ENCODE data around the gene SMAD7. TPM values are rescaled to one million over a fixed set of nuclear protein-coding genes. Genes with fewer than 3 reads are reported as not detected.

Gene SMAD7
- total RNA-seq, 1 experiment from 2014 or later = 12.0 TPM

DNA sequence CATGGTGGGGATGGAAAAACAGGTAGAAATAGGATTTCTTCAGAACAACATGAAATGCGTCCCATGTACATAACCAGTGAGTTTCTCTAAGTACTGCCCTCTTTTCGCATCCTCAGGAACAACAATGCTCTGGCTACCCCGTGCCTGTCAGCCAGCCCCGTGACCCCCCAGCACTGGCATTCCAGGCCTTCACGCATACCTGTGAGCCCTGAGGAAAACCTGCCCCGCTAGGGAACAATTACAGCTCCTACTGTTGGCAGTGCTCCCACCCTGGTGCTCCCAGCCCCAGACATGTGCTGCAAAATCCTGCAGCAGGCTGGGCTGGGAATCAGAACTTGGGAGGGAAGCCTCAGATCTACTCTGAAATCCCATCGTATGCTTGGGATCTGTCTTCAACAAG lies 9.1 kb downstream of the SMAD7 start:
- peaks cover 78% of the 10 kb centered on the region for H3K4me1 ChIP-seq (ENCODE audit: insufficient read depth, low read length, poor library complexity, severe bottlenecking)
- TF ChIP-seq EZH2 (IDR thresholded peaks at IDR 0.05; ENCODE audit: borderline replicate concordance, low read depth, low read length, poor library complexity, severe bottlenecking) = no peak
- CTCF ChIA-PET = no interaction called here
- no TSS peak for BruUV-seq (replicated peaks)
- peak overlapping the region; percentile 79 for H3K27ac ChIP-seq (ENCODE audit: low read depth, low read length, poor library complexity, severe bottlenecking)
- H3K27me3 ChIP-seq (replicated peaks; ENCODE audit: insufficient read depth, low read depth, low read length, poor library complexity) = no peaks in the 10 kb centered on the region
- no peaks in the 10 kb centered on the region for H3K9me3 ChIP-seq (ENCODE audit: low read depth, low read length, poor library complexity, severe bottlenecking)
- H3K36me3 ChIP-seq (ENCODE audit: insufficient read depth, low read length, poor library complexity, severe bottlenecking) = no peaks in the 10 kb centered on the region
- intact Hi-C loops (cut with micrococcal nuclease; ENCODE audit: unreplicated experiment) = no loop called here
- POLR2A ChIA-PET (ENCODE audit: low non-redundant PET) = no interaction called here
- no peak for DNase-seq (ENCODE audit: low spot score)
- H3K4me3 ChIP-seq (ENCODE audit: low read depth, low read length, poor library complexity, severe bottlenecking) = no peak overlapping the region

DNA sequence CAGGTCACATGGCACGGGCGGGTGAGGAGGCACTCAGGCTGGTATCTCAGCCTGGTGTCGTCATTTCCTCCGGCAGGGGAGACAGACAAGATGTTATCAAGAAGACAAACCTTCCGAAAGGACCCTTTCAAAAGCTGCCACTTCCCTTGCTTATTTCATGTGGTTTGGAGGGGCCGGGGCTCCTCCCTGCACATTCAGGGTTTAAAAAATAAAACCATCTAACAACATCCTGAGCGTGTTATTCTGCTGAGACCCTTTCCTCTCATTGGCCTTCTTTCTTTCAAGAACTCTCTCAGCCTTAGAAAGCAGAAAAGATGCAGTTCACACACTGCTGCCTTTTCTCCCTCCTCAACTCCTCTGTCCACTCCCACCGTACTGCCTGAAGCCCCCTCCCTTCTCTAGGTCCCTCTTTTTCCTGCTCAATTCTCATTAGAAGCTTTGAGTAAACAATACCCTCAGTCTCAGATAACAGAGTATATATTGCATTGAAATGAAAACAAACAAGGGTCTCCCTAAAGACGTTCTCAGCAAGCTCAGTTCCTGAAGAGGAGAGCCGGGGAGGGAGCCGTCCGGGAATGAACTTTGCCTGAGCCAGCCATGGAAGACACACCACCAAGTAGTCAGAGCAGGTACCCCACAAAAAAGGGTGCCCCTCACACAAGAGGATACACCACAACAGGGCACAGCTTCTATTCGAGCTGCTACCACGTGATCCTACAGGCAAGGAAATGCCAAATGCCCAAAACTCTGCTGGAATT lies 9.7 kb downstream of the SMAD7 start:
- Histone ChIP-seq H3K27me3 (replicated peaks; ENCODE audit: insufficient read depth, low read depth, low read length, poor library complexity) (no peaks in the 10 kb centered on the region), H3K27ac (ENCODE audit: low read depth, low read length, poor library complexity, severe bottlenecking) (peak overlapping the region; percentile 79), H3K9me3 (ENCODE audit: low read depth, low read length, poor library complexity, severe bottlenecking) (no peaks in the 10 kb centered on the region), H3K4me1 (ENCODE audit: insufficient read depth, low read length, poor library complexity, severe bottlenecking) (peaks cover 78% of the 10 kb centered on the region), H3K36me3 (ENCODE audit: insufficient read depth, low read length, poor library complexity, severe bottlenecking) (no peaks in the 10 kb centered on the region), H3K4me3 (ENCODE audit: low read depth, low read length, poor library complexity, severe bottlenecking) (no peak overlapping the region)
- ChIA-PET POLR2A (ENCODE audit: low non-redundant PET) (no interaction called here), CTCF (no interaction called here)
- intact Hi-C loops (cut with micrococcal nuclease; ENCODE audit: unreplicated experiment) = no loop called here
- peak; percentile 68 for DNase-seq (ENCODE audit: low spot score)
- BruUV-seq (replicated peaks) = no TSS peak
- TF ChIP-seq, protein P1, sequence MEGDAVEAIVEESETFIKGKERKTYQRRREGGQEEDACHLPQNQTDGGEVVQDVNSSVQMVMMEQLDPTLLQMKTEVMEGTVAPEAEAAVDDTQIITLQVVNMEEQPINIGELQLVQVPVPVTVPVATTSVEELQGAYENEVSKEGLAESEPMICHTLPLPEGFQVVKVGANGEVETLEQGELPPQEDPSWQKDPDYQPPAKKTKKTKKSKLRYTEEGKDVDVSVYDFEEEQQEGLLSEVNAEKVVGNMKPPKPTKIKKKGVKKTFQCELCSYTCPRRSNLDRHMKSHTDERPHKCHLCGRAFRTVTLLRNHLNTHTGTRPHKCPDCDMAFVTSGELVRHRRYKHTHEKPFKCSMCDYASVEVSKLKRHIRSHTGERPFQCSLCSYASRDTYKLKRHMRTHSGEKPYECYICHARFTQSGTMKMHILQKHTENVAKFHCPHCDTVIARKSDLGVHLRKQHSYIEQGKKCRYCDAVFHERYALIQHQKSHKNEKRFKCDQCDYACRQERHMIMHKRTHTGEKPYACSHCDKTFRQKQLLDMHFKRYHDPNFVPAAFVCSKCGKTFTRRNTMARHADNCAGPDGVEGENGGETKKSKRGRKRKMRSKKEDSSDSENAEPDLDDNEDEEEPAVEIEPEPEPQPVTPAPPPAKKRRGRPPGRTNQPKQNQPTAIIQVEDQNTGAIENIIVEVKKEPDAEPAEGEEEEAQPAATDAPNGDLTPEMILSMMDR (conservative IDR thresholded peaks at IDR 0.05; ENCODE audit: low read depth, low read length) = no peak
- no peak for TF ChIP-seq EZH2 (IDR thresholded peaks at IDR 0.05; ENCODE audit: borderline replicate concordance, low read depth, low read length, poor library complexity, severe bottlenecking)

DNA sequence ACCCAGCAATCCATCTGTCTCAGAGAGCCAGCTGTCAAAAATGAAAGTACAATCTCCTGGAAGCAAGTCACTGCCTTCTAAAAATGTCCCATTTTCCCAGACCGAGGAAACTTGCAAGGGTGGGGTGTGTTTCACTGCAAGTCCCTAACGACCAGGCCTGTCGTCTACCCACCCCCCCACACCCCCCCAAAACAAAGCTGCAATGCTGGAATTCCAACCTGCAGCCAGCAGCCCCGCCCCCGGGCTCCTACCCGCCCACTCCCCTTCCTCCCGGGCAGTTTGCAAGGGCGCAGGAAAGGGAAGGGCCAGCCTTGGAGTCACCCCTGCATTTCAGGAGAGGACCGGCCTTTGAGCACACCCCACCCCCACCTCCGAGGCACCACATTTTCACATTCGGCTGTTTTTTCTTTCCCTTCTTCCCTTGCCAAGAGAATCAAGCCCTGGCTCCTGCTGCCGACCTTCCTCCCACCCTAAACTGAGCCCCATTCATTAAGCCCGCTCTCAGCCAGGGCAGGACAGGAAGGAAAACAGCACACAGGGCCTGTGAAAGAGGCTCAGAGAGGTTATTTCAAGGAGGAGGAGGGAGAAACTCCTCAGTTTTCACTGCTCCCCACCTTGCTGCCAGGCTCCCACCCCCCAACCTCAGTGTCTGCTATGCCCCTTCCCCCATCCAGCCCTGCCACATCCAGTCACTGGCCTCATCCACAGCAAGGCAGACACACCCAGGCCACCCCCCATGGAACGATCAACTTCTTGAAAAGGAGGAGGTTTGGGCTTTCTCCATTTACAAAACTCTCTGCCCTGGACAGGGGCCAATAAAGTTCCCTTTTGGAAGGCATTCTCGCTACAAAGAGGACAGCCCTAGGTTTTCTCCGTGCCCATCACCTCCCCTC lies 11.3 kb downstream of the SMAD7 start:
- CTCF ChIA-PET = interaction anchor here (0.6 kb wide), 1 partner anchor 808 kb away, joined by 5 read pairs; no protein-coding TSS in a partner anchor
- H3K27ac ChIP-seq (ENCODE audit: low read depth, low read length, poor library complexity, severe bottlenecking) = peak overlapping the region; percentile 79

More for the DNA sequence above, 11.3 kb downstream of the SMAD7 start:
- peak; percentile 52 for DNase-seq (ENCODE audit: low spot score)
- Histone ChIP-seq H3K4me3 (ENCODE audit: low read depth, low read length, poor library complexity, severe bottlenecking) (peak overlapping the region; percentile 19), H3K4me1 (ENCODE audit: insufficient read depth, low read length, poor library complexity, severe bottlenecking) (peaks cover 83% of the 10 kb centered on the region), H3K27me3 (replicated peaks; ENCODE audit: insufficient read depth, low read depth, low read length, poor library complexity) (no peaks in the 10 kb centered on the region), H3K36me3 (ENCODE audit: insufficient read depth, low read length, poor library complexity, severe bottlenecking) (no peaks in the 10 kb centered on the region), H3K9me3 (ENCODE audit: low read depth, low read length, poor library complexity, severe bottlenecking) (no peaks in the 10 kb centered on the region)
- TF ChIP-seq, protein P1 (conservative IDR thresholded peaks at IDR 0.05; ENCODE audit: low read depth, low read length) = no peak
- TF ChIP-seq EZH2 (IDR thresholded peaks at IDR 0.05; ENCODE audit: borderline replicate concordance, low read depth, low read length, poor library complexity, severe bottlenecking) = no peak
- no TSS peak for BruUV-seq (replicated peaks)
- POLR2A ChIA-PET (ENCODE audit: low non-redundant PET) = interaction anchor here (0.6 kb wide), 1 partner anchor 98 kb away, joined by 4 read pairs; no protein-coding TSS in a partner anchor
- intact Hi-C loops (cut with micrococcal nuclease; ENCODE audit: unreplicated experiment) = no loop called here

Measured in A673 (cell line).